HepG2 (cell line): Measurements from ENCODE around the gene RNASE7. TPM values are rescaled to one million over a fixed set of nuclear protein-coding genes. Genes with fewer than 3 reads are reported as not detected.

ENCODE experiments used
- AKNA ChIP-seq: sonication (generic); formaldehyde crosslinking; IDR thresholded peaks from 2 replicates; pipeline ENCODE4 v1.4.0; 2020; ENCODE audit warnings: missing genetic modification reagents, borderline replicate concordance
- E2F2 ChIP-seq: sonication (generic); formaldehyde crosslinking; IDR thresholded peaks from 2 replicates; pipeline ENCODE4 v1.4.0; 2020; ENCODE audit warnings: missing genetic modification reagents, borderline replicate concordance
- ESRRA ChIP-seq: sonication (generic); formaldehyde crosslinking; IDR thresholded peaks from 2 replicates; pipeline ENCODE4 v1.5.1; 2020; ENCODE audit warnings: mild to moderate bottlenecking, low read depth, missing genetic modification reagents
- NR2F6 ChIP-seq, 2 experiments: IDR thresholded peaks; 2 replicates each; pipeline ENCODE4 v1.6.1; 2016; ENCODE audit warnings: antibody characterized with exemption in 1 of 2, mild to moderate bottlenecking in 1 of 2
- PRDM4 ChIP-seq: sonication (generic); formaldehyde crosslinking; IDR thresholded peaks from 2 replicates; pipeline ENCODE4 v1.9.0; 2021; ENCODE audit warnings: missing genetic modification reagents, borderline replicate concordance
- SNAPC4 ChIP-seq: sonication (generic); formaldehyde crosslinking; IDR thresholded peaks from 2 replicates; pipeline ENCODE4 v1.4.0; 2020; ENCODE audit warnings: mild to moderate bottlenecking, missing genetic modification reagents
- STAG1 ChIP-seq: sonication (generic); formaldehyde crosslinking; IDR thresholded peaks from 2 replicates; pipeline ENCODE4 v1.4.0; 2020; ENCODE audit warnings: missing genetic modification reagents
- ZBTB43 ChIP-seq: sonication (generic); formaldehyde crosslinking; conservative IDR thresholded peaks from 2 replicates; pipeline ENCODE4 v1.4.0; 2020; ENCODE audit warnings: missing genetic modification reagents
- ZSCAN5A ChIP-seq: sonication (generic); formaldehyde crosslinking; IDR thresholded peaks from 2 replicates; pipeline ENCODE4 v1.8.0; 2022; ENCODE audit warnings: mild to moderate bottlenecking, missing genetic modification reagents, borderline replicate concordance
- polyA plus RNA-seq, 8 experiments: library from polyadenylated mRNA; depleted of rRNA in 3 of 8; stranded (reverse) in 7 of 8; unstranded in 1 of 8; fragments of >200 nt; fragmentation: Illumina TruSeq in 4 of 8; extraction: Trizol in 4 of 8; gene quantifications; 2 replicates each; pipeline versions ENCODE4 v1.2.1 to v1.2.3, GENCODE V29; 2011 to 2016; ENCODE audit warnings: low read depth in 4 of 8, missing spikeins in 1 of 8, mixed read lengths in 1 of 8; ENCODE audit not compliant: insufficient read depth in 1 of 8
- total RNA-seq, 5 experiments: library from RNA; depleted of rRNA; stranded (reverse); fragments of >200 nt; fragmentation: Illumina TruSeq; extraction: Trizol; gene quantifications; 2 replicates each; pipeline ENCODE4 v1.2.3, GENCODE V29; 2016; ENCODE audit warnings: low read depth in 1 of 5

Gene RNASE7
- total and polyA plus RNA-seq, 2 of the 13 experiments (the other 11 are each of a cell fraction or from before 2014, with no cell fraction given), result 0.04 TPM; not detected in 1

- TF ChIP-seq AKNA (CRISPR knock-in tag) (no peak), ZBTB43 (CRISPR knock-in tag) (no peak), ESRRA (CRISPR knock-in tag) (peak; percentile 90; the same call in 1 of the 2 replicates), E2F2 (CRISPR knock-in tag) (no peak), SNAPC4 (CRISPR knock-in tag) (peak; percentile 83; the same call in 1 of the 2 replicates), ZSCAN5A (CRISPR knock-in tag) (no peak), PRDM4 (CRISPR knock-in tag) (no peak), NR2F6 (IDR thresholded peaks at IDR 0.05) (peak; percentile 75), NR2F6 (CRISPR knock-in tag; IDR thresholded peaks at IDR 0.05) (peak; percentile 53), STAG1 (CRISPR knock-in tag) (no peak)
These were observed 18.2 kb upstream of the RNASE7 start (continued) for GRCh38 chr14:21023817-21024584.
